ENCODE measurements around the gene OCIAD2. TPM values are rescaled to one million over a fixed set of nuclear protein-coding genes. Genes with fewer than 3 reads are reported as not detected.
"Not testable (repeated sequence)": the region's sequence is repeated elsewhere in the genome, so short reads cannot be mapped to it uniquely, and the experiment has no call there.

The OCIAD2 gene
- total and polyA plus RNA-seq, 2 of the 8 experiments (the other 6 are each of a cell fraction or from before 2014, with no cell fraction given): 105 to 122 TPM

GRCh38 chr4:48923065-48923464 is 16.5 kb upstream of the OCIAD2 start:
- H3K79me2 ChIP-seq (ENCODE audit: control insufficient read depth in 1 of 2, insufficient read depth in 2 of 2, low read length in 2 of 2); H3K14ac ChIP-seq (ENCODE audit: insufficient read length); H4K91ac ChIP-seq (replicated peaks; ENCODE audit: insufficient read length, low read length); H3K23me2 ChIP-seq (ENCODE audit: low read depth, low read length); H3K23ac ChIP-seq (ENCODE audit: insufficient read length); H3K79me1 ChIP-seq (ENCODE audit: low read depth, low read length); H2AK5ac ChIP-seq (ENCODE audit: low read depth, low read length); H3K4me2 ChIP-seq (ENCODE audit: insufficient read depth in 1 of 2, low read depth in 2 of 2, low read length in 2 of 2); H3K36me3 ChIP-seq (ENCODE audit: control insufficient read depth in 2 of 4, insufficient read depth in 4 of 4, low read length in 3 of 4); FAIRE-seq; H2BK5ac ChIP-seq (ENCODE audit: low read depth, low read length); H4K5ac ChIP-seq (ENCODE audit: insufficient read length, low read depth, low read length); H3K4me3 ChIP-seq (ENCODE audit: extremely low read depth in 1 of 4, insufficient read depth in 2 of 4, low read depth in 3 of 4, low read length in 4 of 4); H3K27me3 ChIP-seq (replicated peaks in 1 of 4; ENCODE audit: control insufficient read depth in 3 of 4, extremely low read depth in 1 of 4, insufficient read depth in 3 of 4, low read length in 3 of 4); H2AFZ ChIP-seq (ENCODE audit: low read length); H3K18ac ChIP-seq (ENCODE audit: extremely low read depth, low read length); H2BK20ac ChIP-seq (ENCODE audit: low read length); H3K27ac ChIP-seq (ENCODE audit: low read depth, low read length); DNase-seq (ENCODE audit: low read depth in 1 of 2, low spot score in 2 of 2); H2BK15ac ChIP-seq (ENCODE audit: low read length); POLR2A ChIA-PET (ENCODE audit: partially characterized antibody); H3K9ac ChIP-seq (replicated peaks in 1 of 4; ENCODE audit: extremely low read depth in 1 of 4, low read depth in 3 of 4, low read length in 3 of 4); H4K20me1 ChIP-seq (replicated peaks in 1 of 2; ENCODE audit: control insufficient read depth in 1 of 2, insufficient read depth in 2 of 2, low read length in 2 of 2); H2BK120ac ChIP-seq (replicated peaks; ENCODE audit: low read depth, low read length); H3K56ac ChIP-seq (replicated peaks; ENCODE audit: insufficient read length, low read depth, low read length); H3K4me1 ChIP-seq (replicated peaks in 1 of 4; ENCODE audit: control insufficient read depth in 3 of 4, insufficient read depth in 4 of 4, low read length in 3 of 4); H4K8ac ChIP-seq (ENCODE audit: extremely low read depth, insufficient read depth, low read length); H2BK12ac ChIP-seq (ENCODE audit: low read depth, low read length); H3K4ac ChIP-seq (replicated peaks; ENCODE audit: insufficient read length, low read depth, low read length): not testable (repeated sequence)
- 80% methylated on average over 5 of the region's 7 CpGs; no CpG with 5 or more reads in 1 of the 2 experiments for WGBS, 2 experiments (ENCODE audit: extremely low coverage in 1 of 2, insufficient coverage in 1 of 2, insufficient read length in 1 of 2, insufficient replicate concordance in 2 of 2, low coverage in 1 of 2, low lambda C conversion rate in 2 of 2, missing lambda C conversion rate in 1 of 2)
- CTCF ChIA-PET (ENCODE audit: partially characterized antibody): interaction anchor here (2.1 kb wide), 1 partner anchor 22 kb away, joined by 9 read pairs; no protein-coding TSS in a partner anchor
- peaks cover 2 to 13% of the 10 kb centered on the region in 2 experiments; a peak in 1 of 4 replicates for H3K9me3 ChIP-seq (ENCODE audit: insufficient read depth in 2 of 2, low read depth in 1 of 2, low read length in 1 of 2)
